A549 (cell line): ENCODE measurements around the gene TRIO.

Experiments used
- BHLHE40 ChIP-seq: IDR thresholded peaks from 2 replicates; pipeline ENCODE4 v1.6.1; 2012; ENCODE audit warnings: low read depth, low read length, inconsistent platforms
- NR3C1 ChIP-seq: fragments of >200 bp; sonication (Bioruptor Twin); formaldehyde crosslinking; IDR thresholded peaks from 3 replicates; pipeline ENCODE4 v1.6.1; 2017
- POLR2A ChIP-seq: IDR thresholded peaks from 2 replicates; pipeline ENCODE4 v1.6.1; 2012; ENCODE audit warnings: mild to moderate bottlenecking, low read length
- REST ChIP-seq: fragments of 200-600 bp; sonication (generic); IDR thresholded peaks from 2 replicates; pipeline ENCODE4 v1.6.1; 2016; ENCODE audit warnings: antibody characterized with exemption, mild to moderate bottlenecking, moderate library complexity
- RNF2 ChIP-seq: fragments of 200-600 bp; sonication (generic); IDR thresholded peaks from 2 replicates; pipeline ENCODE4 v1.6.1; 2016; ENCODE audit warnings: low read depth, mild to moderate bottlenecking, antibody characterized with exemption, moderate library complexity, borderline replicate concordance
- SREBF2 ChIP-seq: fragments of 450-650 bp; IDR thresholded peaks from 2 replicates; pipeline ENCODE4 v1.6.1; 2014; ENCODE audit warnings: mild to moderate bottlenecking, moderate library complexity
- TF ChIP-seq, protein P1 (sequence below): fragments of >200 bp; sonication (Bioruptor Twin); formaldehyde crosslinking; IDR thresholded peaks from 3 replicates; pipeline ENCODE4 v1.5.1; 2016

DNA sequence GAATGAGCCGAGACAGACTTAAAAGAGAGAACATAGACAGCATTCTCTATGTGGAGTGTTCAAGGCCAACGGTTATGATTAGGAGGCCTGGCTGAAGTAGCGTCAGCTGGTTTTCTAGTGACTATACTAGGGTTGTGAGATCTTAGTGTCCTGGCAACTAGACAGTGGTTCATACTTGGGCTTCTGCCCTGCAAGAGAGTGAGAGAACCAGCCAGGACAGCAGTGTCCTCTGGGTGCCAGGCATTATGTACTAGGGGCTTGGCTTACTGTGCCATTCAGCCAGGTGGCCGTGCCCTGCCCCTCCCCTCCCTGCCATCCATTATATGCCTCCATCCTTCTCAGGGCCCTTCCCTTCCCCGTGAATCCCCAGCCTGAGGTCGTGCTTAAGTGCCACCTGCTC, 56.8 kb downstream of the TRIO start:
- TF ChIP-seq SREBF2, result no peak
- TF ChIP-seq, protein P1, sequence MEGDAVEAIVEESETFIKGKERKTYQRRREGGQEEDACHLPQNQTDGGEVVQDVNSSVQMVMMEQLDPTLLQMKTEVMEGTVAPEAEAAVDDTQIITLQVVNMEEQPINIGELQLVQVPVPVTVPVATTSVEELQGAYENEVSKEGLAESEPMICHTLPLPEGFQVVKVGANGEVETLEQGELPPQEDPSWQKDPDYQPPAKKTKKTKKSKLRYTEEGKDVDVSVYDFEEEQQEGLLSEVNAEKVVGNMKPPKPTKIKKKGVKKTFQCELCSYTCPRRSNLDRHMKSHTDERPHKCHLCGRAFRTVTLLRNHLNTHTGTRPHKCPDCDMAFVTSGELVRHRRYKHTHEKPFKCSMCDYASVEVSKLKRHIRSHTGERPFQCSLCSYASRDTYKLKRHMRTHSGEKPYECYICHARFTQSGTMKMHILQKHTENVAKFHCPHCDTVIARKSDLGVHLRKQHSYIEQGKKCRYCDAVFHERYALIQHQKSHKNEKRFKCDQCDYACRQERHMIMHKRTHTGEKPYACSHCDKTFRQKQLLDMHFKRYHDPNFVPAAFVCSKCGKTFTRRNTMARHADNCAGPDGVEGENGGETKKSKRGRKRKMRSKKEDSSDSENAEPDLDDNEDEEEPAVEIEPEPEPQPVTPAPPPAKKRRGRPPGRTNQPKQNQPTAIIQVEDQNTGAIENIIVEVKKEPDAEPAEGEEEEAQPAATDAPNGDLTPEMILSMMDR, result no peak
- no peak for TF ChIP-seq NR3C1
- TF ChIP-seq RNF2, result no peak
- no peak for TF ChIP-seq BHLHE40
- no peak for TF ChIP-seq REST
- TF ChIP-seq POLR2A, result no peak
